Stomach (tissue), 4 donors: ENCODE data around the gene PLPPR5.

Experiments
- POLR2A ChIP-seq, 4 donors: fragments of 450-650 bp; IDR thresholded peaks; one replicate each; pipeline ENCODE4 v1.6.1; 2016; ENCODE audit warnings: antibody characterized with exemption in 4 of 4, control low read depth in 2 of 4, mild to moderate bottlenecking in 1 of 4, moderate library complexity in 1 of 4
- TF ChIP-seq, protein P1 (sequence below), 7 experiments: fragments of 450-650 bp in 4 of 7; fragments of 200-600 bp in 3 of 7; sonication (generic) in 3 of 7; IDR thresholded peaks; one replicate each; pipeline ENCODE4 v1.5.1; 2016 to 2019; ENCODE audit warnings: antibody characterized with exemption in 7 of 7, control low read depth in 2 of 7, mild to moderate bottlenecking in 1 of 7

DNA sequence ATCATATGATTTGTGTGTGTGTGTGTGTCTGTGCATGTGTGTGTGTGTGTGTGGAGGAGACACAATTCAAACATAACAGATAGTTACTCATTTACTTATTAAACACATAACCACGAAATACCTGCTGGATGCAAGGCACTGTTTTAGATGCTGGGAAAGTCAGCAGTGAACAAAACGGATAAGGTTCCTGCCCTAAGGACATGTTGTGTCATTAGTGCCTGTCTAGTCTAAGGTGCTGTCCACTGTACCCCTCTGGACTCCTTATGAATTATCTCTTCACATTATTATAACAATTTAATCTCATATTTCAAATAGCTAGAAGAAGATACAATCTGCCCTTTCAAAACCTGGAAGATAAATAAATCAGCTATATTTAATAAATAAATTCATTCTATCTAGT is 162.4 kb downstream of the PLPPR5 start:
- no peak for TF ChIP-seq POLR2A (IDR thresholded peaks at IDR 0.05)
- TF ChIP-seq, protein P1, sequence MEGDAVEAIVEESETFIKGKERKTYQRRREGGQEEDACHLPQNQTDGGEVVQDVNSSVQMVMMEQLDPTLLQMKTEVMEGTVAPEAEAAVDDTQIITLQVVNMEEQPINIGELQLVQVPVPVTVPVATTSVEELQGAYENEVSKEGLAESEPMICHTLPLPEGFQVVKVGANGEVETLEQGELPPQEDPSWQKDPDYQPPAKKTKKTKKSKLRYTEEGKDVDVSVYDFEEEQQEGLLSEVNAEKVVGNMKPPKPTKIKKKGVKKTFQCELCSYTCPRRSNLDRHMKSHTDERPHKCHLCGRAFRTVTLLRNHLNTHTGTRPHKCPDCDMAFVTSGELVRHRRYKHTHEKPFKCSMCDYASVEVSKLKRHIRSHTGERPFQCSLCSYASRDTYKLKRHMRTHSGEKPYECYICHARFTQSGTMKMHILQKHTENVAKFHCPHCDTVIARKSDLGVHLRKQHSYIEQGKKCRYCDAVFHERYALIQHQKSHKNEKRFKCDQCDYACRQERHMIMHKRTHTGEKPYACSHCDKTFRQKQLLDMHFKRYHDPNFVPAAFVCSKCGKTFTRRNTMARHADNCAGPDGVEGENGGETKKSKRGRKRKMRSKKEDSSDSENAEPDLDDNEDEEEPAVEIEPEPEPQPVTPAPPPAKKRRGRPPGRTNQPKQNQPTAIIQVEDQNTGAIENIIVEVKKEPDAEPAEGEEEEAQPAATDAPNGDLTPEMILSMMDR (IDR thresholded peaks at IDR 0.05): no peak
